CD4-positive, alpha-beta T cell (primary cell): ENCODE measurements around the gene SUPT20HL1. TPM values are rescaled to one million over a fixed set of nuclear protein-coding genes. Genes with fewer than 3 reads are reported as not detected.

ENCODE experiments used
- ATAC-seq: fragments of 200-7000 bp; cut with Tn5 transposase; one replicate; pipeline ENCODE4 v1.10.0; 2022; ENCODE audit warnings: mild to moderate bottlenecking; ENCODE audit not compliant: poor library complexity
- CTCF ChIA-PET: fragments of 350-600 bp; sonication (Branson Sonifier 250); formaldehyde crosslinking; loops from one replicate; lab custom pipeline; 2021; ENCODE audit warnings: antibody characterized with exemption, inconsistent platforms; lab: Charles Lee
- POLR2A ChIA-PET: fragments of 350-600 bp; sonication (Branson Sonifier 250); formaldehyde crosslinking; loops from one replicate; lab custom pipeline; 2021; ENCODE audit warnings: antibody characterized with exemption, inconsistent platforms; lab: Charles Lee
- DNase-seq, 14 experiments: peaks; one replicate each; pipeline ENCODE4 v3.0.0-alpha.2; 2013 to 2020; ENCODE audit warnings: mixed read lengths in 2 of 14
- H3K27ac ChIP-seq, 2 donors: one replicate each; pipeline versions ENCODE4 v1.5.1 to v1.7.0; 2013; ENCODE audit warnings: low read length in 2 of 2, low read depth in 1 of 2, mild to moderate bottlenecking in 1 of 2
- H3K27me3 ChIP-seq, 2 experiments: 1 replicate in 1 of 2; 2 replicates in 1 of 2; pipeline versions ENCODE4 v1.6.1 to v1.7.0; 2013; ENCODE audit warnings: low read length in 2 of 2, control low read depth in 1 of 2, mild to moderate bottlenecking in 1 of 2, moderate library complexity in 1 of 2; ENCODE audit not compliant: insufficient read depth in 2 of 2, control insufficient read depth in 1 of 2
- H3K36me3 ChIP-seq: one replicate; pipeline ENCODE4 v1.6.1; 2013; ENCODE audit warnings: low read length, control low read depth; ENCODE audit not compliant: insufficient read depth
- H3K4me1 ChIP-seq: one replicate; pipeline ENCODE4 v1.6.1; 2013; ENCODE audit warnings: low read length, control low read depth; ENCODE audit not compliant: insufficient read depth
- H3K4me3 ChIP-seq: one replicate; pipeline ENCODE4 v1.5.1; 2013; ENCODE audit warnings: mild to moderate bottlenecking, low read length, moderate library complexity
- H3K9me3 ChIP-seq, 2 experiments: 1 replicate in 1 of 2; 2 replicates in 1 of 2; pipeline versions ENCODE4 v1.6.1 to v1.7.0; 2013; ENCODE audit warnings: low read length in 2 of 2, mild to moderate bottlenecking in 2 of 2, control low read depth in 1 of 2, moderate library complexity in 1 of 2; ENCODE audit not compliant: control insufficient read depth in 1 of 2, insufficient read depth in 1 of 2
- H3K27ac Mint-ChIP-seq: one replicate; pipeline ENCODE4 v1.8.0; 2020; ENCODE audit warnings: mixed read lengths
- H3K27me3 Mint-ChIP-seq: one replicate; pipeline ENCODE4 v1.8.0; 2021; ENCODE audit warnings: mixed read lengths
- H3K36me3 Mint-ChIP-seq: one replicate; pipeline ENCODE4 v1.8.0; 2021; ENCODE audit warnings: low read depth, mixed read lengths
- H3K4me1 Mint-ChIP-seq: one replicate; pipeline ENCODE4 v1.8.0; 2021; ENCODE audit warnings: low read depth, mixed read lengths
- H3K4me3 Mint-ChIP-seq: one replicate; pipeline ENCODE4 v1.8.0; 2020; ENCODE audit warnings: mild to moderate bottlenecking, mixed read lengths
- H3K9me3 Mint-ChIP-seq: one replicate; pipeline ENCODE4 v1.8.0; 2020; ENCODE audit warnings: mixed read lengths
- CTCF ChIP-seq: fragments of 200-600 bp; IDR thresholded peaks from one replicate; pipeline ENCODE4 v1.8.0; 2022; ENCODE audit warnings: antibody characterized with exemption, mild to moderate bottlenecking
- intact Hi-C, 2 experiments: fragments of 100-400 bp; cut with DNase I in 1 of 2; cut with micrococcal nuclease in 1 of 2; formaldehyde crosslinking; loops; one replicate each; pipeline versions ENCODE4 v1.15.1 to v1.9.0; 2023 to 2025; cut with DNase I, micrococcal nuclease
- total RNA-seq, 174 experiments: library from RNA in 2 of 174; stranded (reverse) in 2 of 174; gene quantifications; one replicate each; pipeline ENCODE4 v1.2.3 and lab custom pipeline; 2021 to 2026

The SUPT20HL1 gene
- total RNA-seq, 2 experiments from 2014 or later: not detected

DNA sequence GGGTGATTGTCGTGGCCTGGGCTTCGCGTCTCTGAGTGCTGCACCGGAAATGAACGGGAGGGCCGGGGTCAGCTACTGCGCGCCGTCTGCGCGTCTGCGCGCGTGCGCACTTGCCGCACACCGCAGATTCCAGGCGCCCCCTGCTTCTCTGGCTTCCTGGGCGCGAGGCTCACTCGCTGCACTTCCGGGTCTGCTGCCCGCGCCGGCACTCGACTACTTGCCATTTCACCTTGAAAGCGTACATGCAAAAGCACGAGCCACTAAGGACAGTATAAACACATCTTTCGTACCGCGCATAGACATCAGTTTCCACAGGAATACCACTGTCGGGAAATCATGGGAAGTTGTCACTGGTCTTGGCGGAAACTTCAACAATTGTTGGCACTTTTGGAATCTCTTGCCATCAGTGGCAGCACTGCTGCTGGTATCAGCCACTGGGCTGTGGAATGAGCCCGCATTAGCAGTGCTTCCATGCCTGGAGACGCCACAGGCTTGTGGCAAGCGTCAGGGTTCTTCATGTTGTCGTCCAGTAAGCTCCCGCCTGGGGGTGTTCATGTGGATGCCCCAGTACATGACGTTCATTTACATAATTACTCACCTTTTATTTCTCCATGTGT lies 46.3 kb upstream of the SUPT20HL1 start, which contains the start of gene SUPT20HL2:
SUPT20HL2 (minus strand) TSS at position 51 of the 617 bp plus-strand sequence. CDS start 754 bp downstream, outside the sequence.
- H3K4me1 Mint-ChIP-seq: no peaks in the 10 kb centered on the region
- no peak within 1 kb of the TSS for H3K4me3 Mint-ChIP-seq
- Histone ChIP-seq H3K27me3 (no peaks in the 10 kb centered on the region), H3K36me3 (no peaks in the 10 kb centered on the region), H3K4me1 (no peaks in the 10 kb centered on the region), H3K27ac (no peak within 1 kb of the TSS), H3K9me3 (no peaks in the 10 kb centered on the region), H3K4me3 (no peak within 1 kb of the TSS)
- ATAC-seq: no peak
- intact Hi-C loops: no loop called here
- no peaks in the 10 kb centered on the region for H3K9me3 Mint-ChIP-seq
- H3K36me3 Mint-ChIP-seq: no peaks in the 10 kb centered on the region
- no peak for DNase-seq
- no peak for TF ChIP-seq CTCF
- no peaks in the 10 kb centered on the region for H3K27me3 Mint-ChIP-seq
- ChIA-PET CTCF (no interaction called here), POLR2A (no interaction called here)
- no peak within 1 kb of the TSS for H3K27ac Mint-ChIP-seq

DNA sequence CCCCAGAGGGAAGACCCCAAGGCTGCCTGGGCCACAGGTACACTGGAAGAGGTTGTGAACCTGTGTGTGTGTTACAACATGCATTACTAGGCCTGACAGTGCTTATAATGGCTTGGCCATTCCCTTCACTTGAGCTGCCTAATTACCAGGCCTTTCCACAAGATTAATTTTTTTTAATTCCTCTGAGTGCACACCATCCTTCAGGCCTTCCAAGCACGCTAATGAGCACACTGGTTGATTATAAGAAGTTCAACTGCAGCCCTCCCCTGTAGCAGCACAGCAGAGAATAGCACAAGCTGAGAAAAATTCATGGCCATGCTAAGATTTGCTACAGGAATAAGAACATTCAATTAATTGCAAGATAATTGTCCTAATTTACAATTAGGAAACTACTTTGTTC lies 44.3 kb upstream of the SUPT20HL1 start:
- TF ChIP-seq CTCF: no peak
- no peak overlapping the region for H3K4me3 ChIP-seq
- no peaks in the 10 kb centered on the region for H3K36me3 ChIP-seq
- no peak overlapping the region for H3K4me3 Mint-ChIP-seq
- ATAC-seq: no peak
- intact Hi-C loops: no loop called here
- H3K27me3 ChIP-seq: no peaks in the 10 kb centered on the region
- no peak overlapping the region for H3K27ac Mint-ChIP-seq
- no peaks in the 10 kb centered on the region for H3K27me3 Mint-ChIP-seq
- ChIA-PET CTCF (interaction anchor here (0.7 kb wide), 1 partner anchor 11 kb away, joined by 3 read pairs; no protein-coding TSS in a partner anchor), POLR2A (no interaction called here)
- no peaks in the 10 kb centered on the region for H3K4me1 Mint-ChIP-seq
- H3K36me3 Mint-ChIP-seq: no peaks in the 10 kb centered on the region
- DNase-seq: no peak
- H3K9me3 Mint-ChIP-seq: no peaks in the 10 kb centered on the region
- no peaks in the 10 kb centered on the region for H3K9me3 ChIP-seq
- no peak overlapping the region for H3K27ac ChIP-seq
- no peaks in the 10 kb centered on the region for H3K4me1 ChIP-seq

- Histone ChIP-seq H3K9me3 (no peaks in the 10 kb centered on the region), H3K36me3 (no peaks in the 10 kb centered on the region), H3K4me3 (no peak overlapping the region), H3K4me1 (no peaks in the 10 kb centered on the region), H3K27ac (no peak overlapping the region), H3K27me3 (no peaks in the 10 kb centered on the region)
- Mint-ChIP-seq H3K36me3 (no peaks in the 10 kb centered on the region), H3K9me3 (no peaks in the 10 kb centered on the region), H3K27me3 (no peaks in the 10 kb centered on the region), H3K4me3 (no peak overlapping the region), H3K27ac (no peak overlapping the region), H3K4me1 (no peaks in the 10 kb centered on the region)
- no peak for TF ChIP-seq CTCF
- no peak for ATAC-seq
- intact Hi-C loops: no loop called here
- ChIA-PET POLR2A (no interaction called here), CTCF (no interaction called here)
- DNase-seq: no peak
Observed at GRCh38 chrX:24317567-24317966, 42.9 kb upstream of the SUPT20HL1 start.
